ENCODE results near the gene MLC1.

The MLC1 gene

DNA sequence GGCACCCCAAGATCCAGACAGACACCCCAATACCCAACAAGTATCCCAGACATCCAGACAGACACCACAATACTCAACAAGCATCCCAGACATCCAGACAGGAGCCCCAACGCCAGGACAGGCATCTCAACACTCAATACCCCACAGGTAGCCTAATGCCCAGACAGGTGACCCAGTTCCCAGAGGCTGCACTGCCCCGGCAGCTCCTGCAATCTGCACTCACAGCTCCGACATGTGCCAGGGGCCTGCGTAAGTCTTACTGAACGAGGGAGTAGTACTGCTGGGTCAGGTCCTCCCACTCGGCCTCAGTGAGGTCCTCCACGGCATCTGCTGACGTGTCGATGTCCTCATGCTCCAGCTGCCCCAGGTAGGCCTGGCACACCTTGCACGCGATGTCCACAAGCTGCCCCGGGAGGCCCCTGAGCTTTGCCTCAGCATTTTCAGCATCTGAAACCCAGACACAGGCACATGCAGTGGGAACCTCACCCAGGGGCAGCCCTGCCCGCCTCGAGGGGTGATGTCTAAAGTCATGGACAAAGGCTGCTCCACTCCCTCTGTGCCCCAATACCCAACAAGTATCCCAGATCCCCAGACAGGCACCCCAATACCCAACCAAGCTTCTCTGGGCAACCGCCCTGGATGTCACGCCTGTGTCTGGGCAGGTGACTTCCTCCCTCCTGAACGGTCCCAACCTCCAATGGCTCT lies 43.7 kb downstream of the MLC1 start:
- no peaks in the 10 kb centered on the region for H3K36me3 ChIP-seq
- H3K4me1 ChIP-seq (ENCODE audit: control insufficient read depth in 1 of 2, insufficient read depth in 1 of 2, low read depth in 1 of 2, low read length in 1 of 2) = no peaks in the 10 kb centered on the region
- no peaks in the 10 kb centered on the region for H3K9me3 ChIP-seq
- TF ChIP-seq, protein P1, sequence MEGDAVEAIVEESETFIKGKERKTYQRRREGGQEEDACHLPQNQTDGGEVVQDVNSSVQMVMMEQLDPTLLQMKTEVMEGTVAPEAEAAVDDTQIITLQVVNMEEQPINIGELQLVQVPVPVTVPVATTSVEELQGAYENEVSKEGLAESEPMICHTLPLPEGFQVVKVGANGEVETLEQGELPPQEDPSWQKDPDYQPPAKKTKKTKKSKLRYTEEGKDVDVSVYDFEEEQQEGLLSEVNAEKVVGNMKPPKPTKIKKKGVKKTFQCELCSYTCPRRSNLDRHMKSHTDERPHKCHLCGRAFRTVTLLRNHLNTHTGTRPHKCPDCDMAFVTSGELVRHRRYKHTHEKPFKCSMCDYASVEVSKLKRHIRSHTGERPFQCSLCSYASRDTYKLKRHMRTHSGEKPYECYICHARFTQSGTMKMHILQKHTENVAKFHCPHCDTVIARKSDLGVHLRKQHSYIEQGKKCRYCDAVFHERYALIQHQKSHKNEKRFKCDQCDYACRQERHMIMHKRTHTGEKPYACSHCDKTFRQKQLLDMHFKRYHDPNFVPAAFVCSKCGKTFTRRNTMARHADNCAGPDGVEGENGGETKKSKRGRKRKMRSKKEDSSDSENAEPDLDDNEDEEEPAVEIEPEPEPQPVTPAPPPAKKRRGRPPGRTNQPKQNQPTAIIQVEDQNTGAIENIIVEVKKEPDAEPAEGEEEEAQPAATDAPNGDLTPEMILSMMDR (IDR thresholded peaks at IDR 0.05) = no peak
- no peak overlapping the region for H3K27ac ChIP-seq
- no peak overlapping the region for H3K4me3 ChIP-seq (ENCODE audit: low read depth in 1 of 2, low read length in 1 of 2)
- H3K27me3 ChIP-seq = peaks cover 51% of the 10 kb centered on the region

DNA sequence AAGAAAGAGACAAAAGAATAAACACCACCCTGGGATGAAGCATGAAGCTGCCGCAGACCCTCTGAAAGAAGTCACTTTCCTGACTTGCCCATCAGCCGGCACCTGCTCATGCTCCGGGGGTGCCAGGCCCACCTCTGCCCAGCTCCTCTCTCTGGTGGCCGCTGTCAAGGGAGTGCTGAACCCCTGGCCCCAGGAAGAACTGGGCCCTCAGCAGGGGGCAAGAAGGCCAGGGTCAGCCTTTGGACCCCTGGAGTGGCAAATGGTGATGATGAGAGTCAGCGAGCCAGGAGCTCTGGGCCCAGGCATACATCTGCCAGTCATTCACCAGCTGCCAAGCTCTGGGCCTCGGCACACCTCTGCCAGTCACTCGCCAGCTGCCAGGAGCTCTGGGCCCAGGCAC lies 44.5 kb downstream of the MLC1 start:
- Histone ChIP-seq H3K4me1 (ENCODE audit: control insufficient read depth in 1 of 2, insufficient read depth in 1 of 2, low read depth in 1 of 2, low read length in 1 of 2) (no peaks in the 10 kb centered on the region), H3K4me3 (ENCODE audit: low read depth in 1 of 2, low read length in 1 of 2) (no peak overlapping the region), H3K27ac (no peak overlapping the region), H3K36me3 (no peaks in the 10 kb centered on the region), H3K9me3 (no peaks in the 10 kb centered on the region), H3K27me3 (peaks cover 52% of the 10 kb centered on the region)
- TF ChIP-seq, protein P1 (IDR thresholded peaks at IDR 0.05) = no peak

DNA sequence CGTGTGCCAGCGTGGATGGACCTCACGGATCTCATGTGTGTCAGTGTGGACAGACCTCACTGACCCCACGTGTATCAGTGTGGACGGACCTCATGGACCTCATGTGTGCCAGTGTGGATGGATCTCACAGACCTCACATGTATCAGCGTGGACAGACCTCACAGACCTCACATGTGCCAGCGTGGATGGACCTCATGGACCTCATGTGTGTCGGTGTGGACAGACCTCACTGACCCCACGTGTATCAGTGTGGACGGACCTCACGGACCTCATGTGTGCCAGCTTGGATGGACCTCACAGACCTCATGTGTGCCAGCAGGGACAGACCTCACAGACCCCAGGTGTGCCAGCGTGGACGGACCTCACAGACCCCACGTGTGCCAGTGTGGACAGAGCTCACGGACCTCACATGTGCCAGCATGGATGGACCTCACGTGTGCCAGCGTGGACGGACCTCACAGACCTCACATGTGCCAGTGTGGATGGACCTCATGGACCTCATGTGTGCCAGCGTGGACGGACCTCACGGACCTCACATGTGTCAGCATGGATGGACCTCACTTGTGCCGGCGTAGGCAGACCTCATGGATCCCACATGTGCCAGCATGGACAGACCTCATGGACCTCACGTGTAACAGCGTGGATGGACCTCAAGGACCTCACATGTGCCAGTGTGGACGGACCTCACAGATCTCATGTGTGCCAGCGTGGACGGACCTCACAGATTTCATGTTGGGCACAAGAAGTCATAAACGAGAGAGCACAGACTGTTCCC lies 45.4 kb downstream of the MLC1 start:
- no peaks in the 10 kb centered on the region for H3K36me3 ChIP-seq
- no peaks in the 10 kb centered on the region for H3K9me3 ChIP-seq
- peaks cover 52% of the 10 kb centered on the region for H3K27me3 ChIP-seq
- no peak overlapping the region for H3K27ac ChIP-seq
- TF ChIP-seq, protein P1 (IDR thresholded peaks at IDR 0.05) = no peak
- H3K4me3 ChIP-seq (ENCODE audit: low read depth in 1 of 2, low read length in 1 of 2) = no peak overlapping the region
- H3K4me1 ChIP-seq (ENCODE audit: control insufficient read depth in 1 of 2, insufficient read depth in 1 of 2, low read depth in 1 of 2, low read length in 1 of 2) = no peaks in the 10 kb centered on the region

DNA sequence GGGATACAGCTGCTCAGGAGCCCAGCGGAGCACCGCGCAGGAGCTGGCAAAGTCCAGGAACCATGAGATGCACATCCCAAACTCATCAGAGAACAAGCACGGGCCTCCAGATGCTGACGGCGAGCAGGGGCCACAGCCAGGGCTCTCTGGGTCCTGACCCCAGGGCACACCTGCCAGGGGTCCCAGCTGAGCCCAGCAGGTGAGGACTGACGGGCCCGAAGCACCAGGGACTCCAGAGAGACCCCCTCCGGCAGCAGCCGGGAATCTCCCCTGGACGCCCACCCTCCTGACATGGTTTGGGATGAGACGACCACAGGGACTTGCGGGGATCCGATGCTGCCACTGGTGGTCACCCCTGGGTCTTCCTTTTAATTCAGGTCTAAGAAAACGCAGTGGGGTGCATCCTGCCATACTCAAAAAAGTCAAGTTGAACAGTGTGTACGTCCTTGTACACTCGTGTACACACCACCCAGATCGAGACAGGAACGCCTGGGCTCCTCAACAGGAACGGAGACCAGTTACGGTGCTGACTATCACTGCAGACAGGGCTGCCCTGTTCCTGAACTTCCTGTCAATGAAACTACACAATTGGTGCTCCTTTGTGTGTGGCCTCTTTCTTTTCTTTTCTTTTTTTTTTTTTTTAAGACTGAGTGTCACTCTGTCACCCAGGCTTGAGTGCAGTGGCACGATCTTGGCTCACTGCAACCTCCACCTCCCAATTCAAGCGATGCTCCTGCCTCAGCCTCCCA lies 49.1 kb downstream of the MLC1 start:
- TF ChIP-seq, protein P1 (IDR thresholded peaks at IDR 0.05) = no peak
- H3K36me3 ChIP-seq = no peaks in the 10 kb centered on the region
- peaks cover 48% of the 10 kb centered on the region for H3K27me3 ChIP-seq
- no peaks in the 10 kb centered on the region for H3K4me1 ChIP-seq (ENCODE audit: control insufficient read depth in 1 of 2, insufficient read depth in 1 of 2, low read depth in 1 of 2, low read length in 1 of 2)
- H3K4me3 ChIP-seq (ENCODE audit: low read depth in 1 of 2, low read length in 1 of 2) = no peak overlapping the region
- H3K27ac ChIP-seq = no peak overlapping the region
- H3K9me3 ChIP-seq = no peaks in the 10 kb centered on the region

DNA sequence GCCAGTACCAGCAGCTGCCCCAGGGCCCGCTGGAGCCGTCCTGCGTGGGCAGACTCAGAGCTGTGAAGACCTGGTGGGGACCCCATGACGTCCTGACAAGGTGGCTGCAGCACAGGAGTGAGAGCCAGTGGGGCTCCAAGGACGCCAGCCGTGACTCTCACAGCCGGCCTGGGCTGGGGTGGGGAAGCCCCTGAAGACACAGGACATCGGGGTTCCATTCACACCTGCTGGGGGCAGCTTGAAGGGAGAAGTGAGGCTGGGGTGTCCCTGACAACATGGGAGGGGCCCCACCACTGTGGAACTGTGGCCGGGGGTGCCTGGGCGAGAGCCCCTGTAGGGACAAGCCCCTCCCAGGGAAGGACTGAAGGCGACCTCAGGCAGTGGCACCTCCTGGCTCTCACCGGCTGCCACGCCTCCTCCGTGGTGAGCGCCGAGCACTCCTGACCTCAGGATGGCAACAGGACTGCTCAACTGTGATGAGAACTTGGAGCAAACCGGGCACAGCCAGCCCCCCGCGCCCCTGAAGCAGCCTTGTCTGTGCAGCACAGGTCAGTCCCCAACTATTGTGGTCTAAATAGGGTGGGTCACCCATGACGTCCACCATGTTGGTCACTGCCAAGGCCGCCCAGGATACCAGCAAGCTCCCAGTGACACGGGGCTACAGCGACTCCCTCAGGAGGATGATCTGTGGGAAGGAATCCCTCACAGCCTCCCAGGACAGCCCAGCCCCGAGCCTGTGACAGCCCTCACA lies 49.9 kb downstream of the MLC1 start:
- Histone ChIP-seq H3K27me3 (peaks cover 57% of the 10 kb centered on the region), H3K9me3 (no peaks in the 10 kb centered on the region), H3K4me1 (ENCODE audit: control insufficient read depth in 1 of 2, insufficient read depth in 1 of 2, low read depth in 1 of 2, low read length in 1 of 2) (peaks cover 0 to 2% of the 10 kb centered on the region in 2 experiments), H3K4me3 (ENCODE audit: low read depth in 1 of 2, low read length in 1 of 2) (no peak overlapping the region), H3K36me3 (no peaks in the 10 kb centered on the region), H3K27ac (no peak overlapping the region)
- TF ChIP-seq, protein P1 (IDR thresholded peaks at IDR 0.05) = no peak

Data from neutrophil (primary cell).